HepG2 (cell line): ENCODE measurements around the gene VPS13C. TPM values are rescaled to one million over a fixed set of nuclear protein-coding genes. Genes with fewer than 3 reads are reported as not detected.

Experiments
- ATAC-seq: fragments of 200-7000 bp; cut with Tn5 transposase; 3 replicates; pipeline ENCODE4 v1.9.1; 2020; ENCODE audit warnings: mild to moderate bottlenecking, moderate library complexity
- BruUV-seq: library from RNA; stranded (reverse); fragments of 400-500 nt; replicated peaks from 2 replicates; lab custom pipeline; 2021; lab: Mats Ljungman, UMichigan
- CTCF ChIA-PET: fragments of 300-600 bp; formaldehyde crosslinking; extraction: SDS; loops from one replicate; lab custom pipeline; 2021; ENCODE audit warnings: low total read pairs, inconsistent platforms, low intra/inter-chr PET ratio; lab: Yijun Ruan, JAX
- POLR2A ChIA-PET: fragments of 350-600 bp; sonication (Branson Sonifier 250); formaldehyde crosslinking; loops from one replicate; lab custom pipeline; 2020; ENCODE audit warnings: antibody characterized with exemption, inconsistent platforms; lab: Yijun Ruan, JAX
- DNase-seq: peaks from one replicate; pipeline ENCODE4 v3.0.0-alpha.2; 2015; ENCODE audit warnings: low spot score
- FAIRE-seq: peaks from 3 replicates; lab custom pipeline; 2011; peaks lifted over from hg19 to GRCh38; lab: Jason Lieb, UNC
- H2AFZ ChIP-seq: one replicate; pipeline ENCODE4 v1.6.1; 2011; ENCODE audit warnings: low read length, inconsistent platforms
- H3K27ac ChIP-seq: fragments of 300-600 bp; 3 replicates; pipeline ENCODE4 v1.8.0; 2011; ENCODE audit warnings: mixed run types, mild to moderate bottlenecking, mixed read lengths, low read length, inconsistent platforms; ENCODE audit not compliant: insufficient read depth; ENCODE audit errors: extremely low read length
- H3K27me3 ChIP-seq, 2 experiments: fragments of 200-600 bp in 1 of 2; 2 replicates in 1 of 2; 3 replicates in 1 of 2; pipeline versions ENCODE4 v1.6.0 to v1.8.0; 2011; ENCODE audit warnings: low read length in 2 of 2, mild to moderate bottlenecking in 2 of 2, moderate library complexity in 2 of 2, inconsistent platforms in 1 of 2; ENCODE audit not compliant: insufficient read depth in 2 of 2, control insufficient read depth in 1 of 2
- H3K36me3 ChIP-seq, 2 experiments: fragments of 200-600 bp in 1 of 2; replicated peaks in 1 of 2; 2 replicates in 1 of 2; 3 replicates in 1 of 2; pipeline versions ENCODE4 v1.5.1 to v1.8.0; 2011; ENCODE audit warnings: low read length in 2 of 2, inconsistent platforms in 1 of 2; ENCODE audit not compliant: insufficient read depth in 2 of 2, control insufficient read depth in 1 of 2
- H3K4me1 ChIP-seq: 2 replicates; pipeline ENCODE4 v1.5.1; 2012; ENCODE audit warnings: low read length, inconsistent platforms; ENCODE audit not compliant: insufficient read depth
- H3K4me2 ChIP-seq: 2 replicates; pipeline ENCODE4 v1.6.0; 2011; ENCODE audit warnings: low read depth, low read length, inconsistent platforms
- H3K4me3 ChIP-seq, 3 experiments: fragments of 200-600 bp in 1 of 3; sonication (generic), shearing (Covaris generic) in 1 of 3; replicated peaks in 1 of 3; 2 replicates each; pipeline ENCODE4 v1.5.1; 2011 to 2016; ENCODE audit warnings: low read length in 3 of 3, inconsistent platforms in 2 of 3, low read depth in 2 of 3, mild to moderate bottlenecking in 2 of 3, control low read depth in 1 of 3, mixed read lengths in 1 of 3; ENCODE audit not compliant: insufficient read depth in 1 of 3
- H3K79me2 ChIP-seq: one replicate; pipeline ENCODE4 v1.6.1; 2011; ENCODE audit warnings: low read length, inconsistent platforms; ENCODE audit not compliant: insufficient read depth
- H3K9ac ChIP-seq: 2 replicates; pipeline ENCODE4 v1.6.0; 2011; ENCODE audit warnings: mild to moderate bottlenecking, low read depth, low read length, inconsistent platforms; ENCODE audit not compliant: insufficient read depth
- H3K9me3 ChIP-seq: 2 replicates; pipeline ENCODE4 v1.5.1; 2012; ENCODE audit warnings: mild to moderate bottlenecking, low read length
- H4K20me1 ChIP-seq: 2 replicates; pipeline ENCODE4 v1.6.0; 2011; ENCODE audit warnings: inconsistent platforms, mild to moderate bottlenecking, low read length, moderate library complexity; ENCODE audit not compliant: insufficient read depth
- BATF2 ChIP-seq: sonication (generic); formaldehyde crosslinking; IDR thresholded peaks from 2 replicates; pipeline ENCODE4 v1.8.0; 2022; ENCODE audit warnings: mild to moderate bottlenecking, missing genetic modification reagents, moderate library complexity
- CBX2 ChIP-seq, 2 experiments: fragments of 200-600 bp in 1 of 2; sonication (generic); formaldehyde crosslinking in 1 of 2; IDR thresholded peaks; 2 replicates each; pipeline versions ENCODE4 v1.7.0 to v1.8.1; 2018 to 2022; ENCODE audit warnings: low read depth in 2 of 2, low read length in 1 of 2, mild to moderate bottlenecking in 1 of 2, missing genetic modification reagents in 1 of 2
- NFAT5 ChIP-seq: sonication (generic); formaldehyde crosslinking; IDR thresholded peaks from 2 replicates; pipeline ENCODE4 v1.4.0; 2020; ENCODE audit warnings: missing genetic modification reagents
- NR1H2 ChIP-seq: sonication (generic); formaldehyde crosslinking; IDR thresholded peaks from 2 replicates; pipeline ENCODE4 v1.8.1; 2022; ENCODE audit warnings: low read depth, missing genetic modification reagents, borderline replicate concordance
- RERE ChIP-seq: IDR thresholded peaks from 2 replicates; pipeline ENCODE4 v1.6.1; 2016; ENCODE audit warnings: low read depth, missing genetic modification reagents, missing compliant biosample characterization
- RFX5 ChIP-seq: IDR thresholded peaks from 2 replicates; pipeline ENCODE4 v1.6.1; 2011; ENCODE audit warnings: low read depth, low read length, improper control_type of control experiment
- SMYD3 ChIP-seq: sonication (generic); formaldehyde crosslinking; IDR thresholded peaks from 2 replicates; pipeline ENCODE4 v1.8.1; 2023; ENCODE audit warnings: mild to moderate bottlenecking, missing genetic modification reagents
- TEAD2 ChIP-seq: sonication (generic); formaldehyde crosslinking; IDR thresholded peaks from 2 replicates; pipeline ENCODE4 v1.9.0; 2021; ENCODE audit warnings: missing genetic modification reagents
- YEATS2 ChIP-seq: sonication (generic); formaldehyde crosslinking; IDR thresholded peaks from 2 replicates; pipeline ENCODE4 v1.4.0; 2020; ENCODE audit warnings: missing genetic modification reagents, borderline replicate concordance
- ZNF512B ChIP-seq: sonication (generic); formaldehyde crosslinking; IDR thresholded peaks from 2 replicates; pipeline ENCODE4 v1.5.1; 2020; ENCODE audit warnings: missing genetic modification reagents, mild to moderate bottlenecking, borderline replicate concordance
- WGBS: methylation state at CpG from one replicate; pipeline ENCODE4 v1.1.6; 2017; ENCODE audit warnings: low lambda C conversion rate; 5-methylcytosine and 5-hydroxymethylcytosine counted together
- in situ Hi-C: cut with HindIII; loops from 2 replicates; pipeline ENCODE4 v1.10.0; 2017; ENCODE audit warnings: low pct_unique_long_range_greater_than_20kb; ENCODE audit not compliant: extremely low pct_ligation_motif_present
- intact Hi-C: fragments of 100-400 bp; cut with micrococcal nuclease; formaldehyde crosslinking; loops from one replicate; pipeline ENCODE4 v1.10.0; 2022; ENCODE audit not compliant: unreplicated experiment
- polyA plus RNA-seq, 8 experiments: library from polyadenylated mRNA; depleted of rRNA in 3 of 8; stranded (reverse) in 7 of 8; unstranded in 1 of 8; fragments of >200 nt; fragmentation: Illumina TruSeq in 4 of 8; extraction: Trizol in 4 of 8; gene quantifications; 2 replicates each; pipeline versions ENCODE4 v1.2.1 to v1.2.3, GENCODE V29; 2011 to 2016; ENCODE audit warnings: low read depth in 4 of 8, missing spikeins in 1 of 8, mixed read lengths in 1 of 8; ENCODE audit not compliant: insufficient read depth in 1 of 8
- total RNA-seq, 5 experiments: library from RNA; depleted of rRNA; stranded (reverse); fragments of >200 nt; fragmentation: Illumina TruSeq; extraction: Trizol; gene quantifications; 2 replicates each; pipeline ENCODE4 v1.2.3, GENCODE V29; 2016; ENCODE audit warnings: low read depth in 1 of 5

Gene VPS13C
- total and polyA plus RNA-seq, 2 of the 13 experiments (the other 11 are each of a cell fraction or from before 2014, with no cell fraction given) = 10.9 to 26.8 TPM

- Histone ChIP-seq H3K9ac (no peak overlapping the region), H3K9me3 (no peaks in the 10 kb centered on the region), H3K4me3 (no peak overlapping the region), H3K36me3 (no peaks in the 10 kb centered on the region), H3K79me2 (no peaks in the 10 kb centered on the region), H3K4me2 (no peak overlapping the region), H4K20me1 (no peaks in the 10 kb centered on the region), H2AFZ (no peak overlapping the region), H3K4me1 (no peaks in the 10 kb centered on the region), H3K27ac (no peak overlapping the region), H3K27me3 (peaks cover 0 to 8% of the 10 kb centered on the region in 2 experiments; a peak in 2 of 5 replicates)
- 0% methylated on average over 1 of the region's 1 CpG for WGBS
- FAIRE-seq (no peak), ATAC-seq (no peak), DNase-seq (no peak)
- POLR2A ChIA-PET = no interaction called here
- no TSS peak for BruUV-seq
- intact Hi-C loops (no loop called here), in situ Hi-C loops (no loop called here)
- CTCF ChIA-PET = no interaction called here
- no peak for TF ChIP-seq NR1H2
- TF ChIP-seq TEAD2 (CRISPR knock-in tag) = no peak
- TF ChIP-seq NFAT5 (CRISPR knock-in tag) = no peak
- no peak for TF ChIP-seq ZNF512B
- no peak for TF ChIP-seq SMYD3 (CRISPR knock-in tag)
- no peak for TF ChIP-seq CBX2 (IDR thresholded peaks at IDR 0.05; ENCODE audit: low read depth, low read length)
- TF ChIP-seq CBX2 (CRISPR knock-in tag; IDR thresholded peaks at IDR 0.05; ENCODE audit: low read depth) = no peak
- no peak for TF ChIP-seq RERE
- no peak for TF ChIP-seq YEATS2
- no peak for TF ChIP-seq BATF2
- no peak for TF ChIP-seq RFX5
Observed at GRCh38 chr15:61824291-61824690, 236.0 kb downstream of the VPS13C start.
